Trophoblast cell (in vitro differentiated cells and primary cell): ENCODE data around the gene LDLRAD3.

Source experiments
- DNase-seq, 2 donors: peaks; one replicate each; pipeline ENCODE4 v3.0.0-alpha.2; 2016
- H2AFZ ChIP-seq: 2 replicates; pipeline ENCODE4 v1.6.1; 2013; ENCODE audit warnings: low read length, moderate library complexity, mild to moderate bottlenecking; ENCODE audit not compliant: insufficient read depth, poor library complexity
- H2AK5ac ChIP-seq: 2 replicates; pipeline ENCODE4 v1.6.1; 2013; ENCODE audit warnings: mild to moderate bottlenecking, low read length
- H2BK120ac ChIP-seq: 2 replicates; pipeline ENCODE4 v1.6.1; 2013; ENCODE audit warnings: low read length, mild to moderate bottlenecking, moderate library complexity; ENCODE audit not compliant: insufficient read depth, poor library complexity
- H2BK12ac ChIP-seq: 2 replicates; pipeline ENCODE4 v1.6.1; 2013; ENCODE audit warnings: mild to moderate bottlenecking, low read length, moderate library complexity
- H2BK5ac ChIP-seq: 2 replicates; pipeline ENCODE4 v1.6.1; 2013; ENCODE audit warnings: low read length, low read depth, moderate library complexity, mild to moderate bottlenecking; ENCODE audit not compliant: poor library complexity
- H3K14ac ChIP-seq: 2 replicates; pipeline ENCODE4 v1.6.1; 2013; ENCODE audit warnings: mild to moderate bottlenecking, low read length
- H3K18ac ChIP-seq: 2 replicates; pipeline ENCODE4 v1.6.1; 2013; ENCODE audit warnings: mild to moderate bottlenecking, low read length
- H3K23ac ChIP-seq: 2 replicates; pipeline ENCODE4 v1.6.1; 2013; ENCODE audit warnings: low read length
- H3K27ac ChIP-seq: 2 replicates; pipeline ENCODE4 v1.5.1; 2013; ENCODE audit warnings: low read depth, mild to moderate bottlenecking, inconsistent platforms, low read length, moderate library complexity
- H3K27me3 ChIP-seq: 2 replicates; pipeline ENCODE4 v1.6.1; 2013; ENCODE audit warnings: inconsistent platforms, mild to moderate bottlenecking, low read length, moderate library complexity; ENCODE audit not compliant: insufficient read depth
- H3K36me3 ChIP-seq, 2 experiments: 1 replicate in 1 of 2; 2 replicates in 1 of 2; pipeline ENCODE4 v1.6.1; 2013; ENCODE audit warnings: low read length in 2 of 2, mild to moderate bottlenecking in 2 of 2, moderate library complexity in 1 of 2; ENCODE audit not compliant: insufficient read depth in 2 of 2, control insufficient read depth in 1 of 2
- H3K4ac ChIP-seq: 2 replicates; pipeline ENCODE4 v1.6.1; 2013; ENCODE audit warnings: low read depth, mild to moderate bottlenecking, low read length, moderate library complexity
- H3K4me1 ChIP-seq, 2 experiments: 1 replicate in 1 of 2; 2 replicates in 1 of 2; pipeline ENCODE4 v1.6.1; 2013; ENCODE audit warnings: low read length in 2 of 2, mild to moderate bottlenecking in 2 of 2, moderate library complexity in 1 of 2; ENCODE audit not compliant: insufficient read depth in 2 of 2, control insufficient read depth in 1 of 2
- H3K4me2 ChIP-seq: 2 replicates; pipeline ENCODE4 v1.6.1; 2013; ENCODE audit warnings: inconsistent platforms, mild to moderate bottlenecking, low read length, moderate library complexity
- H3K4me3 ChIP-seq: 2 replicates; pipeline ENCODE4 v1.5.1; 2013; ENCODE audit warnings: mild to moderate bottlenecking, low read depth, low read length, inconsistent platforms
- H3K79me1 ChIP-seq: one replicate; pipeline ENCODE4 v1.6.1; 2013; ENCODE audit warnings: low read length
- H3K79me2 ChIP-seq: 2 replicates; pipeline ENCODE4 v1.6.1; 2013; ENCODE audit warnings: low read length, mild to moderate bottlenecking; ENCODE audit not compliant: control insufficient read depth, insufficient read depth, poor library complexity
- H3K9ac ChIP-seq: 2 replicates; pipeline ENCODE4 v1.6.1; 2013; ENCODE audit warnings: mild to moderate bottlenecking, low read length
- H3K9me3 ChIP-seq: 2 replicates; pipeline ENCODE4 v1.6.1; 2013; ENCODE audit warnings: low read depth, mild to moderate bottlenecking, control low read depth, inconsistent platforms, low read length; ENCODE audit not compliant: insufficient read depth
- H4K12ac ChIP-seq: 2 replicates; pipeline ENCODE4 v1.6.1; 2013; ENCODE audit warnings: low read depth, mild to moderate bottlenecking, low read length, moderate library complexity
- H4K8ac ChIP-seq: 2 replicates; pipeline ENCODE4 v1.6.1; 2013; ENCODE audit warnings: low read depth, mild to moderate bottlenecking, low read length, moderate library complexity
- H4K91ac ChIP-seq: one replicate; pipeline ENCODE4 v1.6.1; 2013; ENCODE audit warnings: low read depth, mild to moderate bottlenecking, low read length, moderate library complexity
- WGBS: extraction: QIAGEN DNeasy Blood & Tissue Kit; methylation state at CpG from one replicate; pipeline ENCODE4 v1.1.7; 2013; ENCODE audit warnings: missing lambda C conversion rate; ENCODE audit not compliant: insufficient read length, insufficient coverage; ENCODE audit errors: extremely low coverage; 5-methylcytosine and 5-hydroxymethylcytosine counted together

The LDLRAD3 gene

DNA sequence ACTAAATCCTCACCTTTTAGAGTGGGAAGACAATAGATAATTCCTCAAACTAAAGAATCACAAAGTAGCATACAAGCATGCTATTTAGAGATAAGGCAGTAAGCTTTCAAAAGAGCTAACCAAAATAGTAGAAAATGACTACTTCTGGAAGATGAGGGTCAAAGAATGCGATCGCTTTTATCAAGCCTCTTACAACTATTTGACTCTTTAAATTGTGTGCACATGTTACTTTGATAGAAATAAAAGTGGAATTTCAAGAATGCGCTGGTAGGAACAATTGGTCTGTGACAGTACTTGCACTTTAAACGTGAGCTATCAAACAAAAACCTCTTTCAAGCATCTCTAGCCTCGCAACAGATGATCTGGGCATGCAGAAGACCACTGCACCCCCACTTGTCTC, 248.1 kb downstream of the LDLRAD3 start:
- Histone ChIP-seq H3K9ac (peak overlapping the region; percentile 12), H3K79me2 (no peaks in the 10 kb centered on the region), H3K79me1 (no peaks in the 10 kb centered on the region), H4K91ac (no peak overlapping the region), H3K4me1 (peaks cover 4 to 7% of the 10 kb centered on the region in 2 experiments), H3K4me2 (no peak overlapping the region), H3K9me3 (no peaks in the 10 kb centered on the region), H3K18ac (no peak overlapping the region), H3K14ac (no peak overlapping the region), H2AK5ac (no peak overlapping the region), H4K12ac (no peak overlapping the region), H2BK5ac (no peak overlapping the region), H3K27ac (no peak overlapping the region), H2AFZ (no peak overlapping the region), H4K8ac (no peak overlapping the region), H2BK12ac (no peak overlapping the region), H2BK120ac (no peak overlapping the region), H3K27me3 (no peaks in the 10 kb centered on the region), H3K23ac (no peak overlapping the region), H3K36me3 (no peaks in the 10 kb centered on the region), H3K4me3 (no peak overlapping the region), H3K4ac (no peak overlapping the region)
- no CpG with 5 or more reads among the region's 5 CpGs for WGBS
- peak; percentile 27 to 88 for DNase-seq

DNA sequence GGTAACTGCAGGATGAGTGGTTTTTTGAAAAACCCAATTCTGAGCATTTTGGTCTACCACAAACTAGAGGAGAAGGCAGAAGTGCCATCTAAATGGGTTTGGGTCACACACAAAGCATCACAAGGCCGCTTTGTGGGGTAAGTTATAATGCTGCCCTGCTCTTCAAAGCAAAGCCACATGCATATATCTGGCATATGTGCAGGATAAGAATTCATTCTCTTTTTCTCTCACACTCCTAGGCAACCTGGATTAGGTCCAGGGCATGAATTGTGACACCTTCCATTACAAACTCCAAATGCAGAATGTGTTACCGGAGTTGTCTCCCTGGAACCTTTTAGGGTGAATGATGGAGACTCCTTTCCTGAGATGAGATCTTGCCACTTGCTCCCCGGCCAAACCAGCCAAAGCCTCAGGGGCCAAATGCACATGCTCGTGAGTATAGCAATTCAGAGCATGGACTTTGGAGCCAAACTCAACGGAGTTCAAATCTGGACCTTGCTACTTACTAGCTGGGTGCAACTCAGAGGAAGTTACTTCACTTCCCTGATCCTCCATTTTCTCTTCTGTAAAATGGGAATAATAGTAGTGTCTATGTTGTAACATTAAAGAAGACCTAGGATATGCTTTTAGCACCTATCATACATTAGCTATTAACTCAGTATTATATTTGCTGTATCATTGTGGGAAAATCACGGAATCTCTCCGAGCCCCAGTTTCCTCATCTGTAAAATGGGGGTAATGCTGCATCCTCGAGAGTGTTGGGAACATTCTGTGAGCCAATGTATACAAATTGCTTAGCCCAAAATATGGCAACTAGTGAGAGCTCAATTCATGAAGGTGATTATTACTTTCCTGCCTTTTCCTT, 248.8 kb downstream of the LDLRAD3 start:
- no peak overlapping the region for H3K23ac ChIP-seq
- H3K14ac ChIP-seq = no peak overlapping the region
- H4K91ac ChIP-seq = no peak overlapping the region
- no peak overlapping the region for H2AFZ ChIP-seq
- no peak overlapping the region for H3K4me2 ChIP-seq
- H3K27me3 ChIP-seq = no peaks in the 10 kb centered on the region
- peaks cover 4 to 7% of the 10 kb centered on the region in 2 experiments for H3K4me1 ChIP-seq
- WGBS = no CpG with 5 or more reads among the region's 8 CpGs
- no peak overlapping the region for H2BK120ac ChIP-seq
- no peaks in the 10 kb centered on the region for H3K9me3 ChIP-seq
- no peak overlapping the region for H2BK5ac ChIP-seq
- no peak overlapping the region for H2BK12ac ChIP-seq
- H3K36me3 ChIP-seq = peaks cover 0 to 3% of the 10 kb centered on the region in 2 experiments
- H4K8ac ChIP-seq = no peak overlapping the region
- no peak overlapping the region for H3K27ac ChIP-seq
- DNase-seq = no peak
- H3K18ac ChIP-seq = no peak overlapping the region
- H3K79me2 ChIP-seq = no peaks in the 10 kb centered on the region
- H3K79me1 ChIP-seq = no peaks in the 10 kb centered on the region
- H3K4me3 ChIP-seq = no peak overlapping the region
- no peak overlapping the region for H3K4ac ChIP-seq
- no peak overlapping the region for H4K12ac ChIP-seq
- H3K9ac ChIP-seq = no peak overlapping the region
- H2AK5ac ChIP-seq = no peak overlapping the region

DNA sequence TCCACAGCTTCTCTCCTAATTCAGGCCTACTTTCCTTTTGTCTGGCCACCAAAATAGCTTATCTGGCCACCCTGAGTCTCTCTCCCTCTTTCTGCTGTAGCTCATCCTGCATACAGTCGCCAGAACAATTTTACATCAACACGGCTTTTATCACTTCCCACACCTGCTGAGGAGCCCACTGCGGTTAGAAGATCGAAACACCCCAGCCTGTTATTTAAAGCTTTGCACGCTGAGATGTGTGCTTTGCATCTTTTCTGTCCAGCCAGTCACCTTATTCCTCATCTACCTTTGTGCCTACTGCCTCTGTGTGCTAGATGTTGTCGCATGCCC, 249.4 kb downstream of the LDLRAD3 start:
- Histone ChIP-seq H4K91ac (no peak overlapping the region), H4K8ac (no peak overlapping the region), H3K4me3 (no peak overlapping the region), H3K9me3 (no peaks in the 10 kb centered on the region), H3K4me1 (peaks cover 4 to 7% of the 10 kb centered on the region in 2 experiments), H3K27me3 (no peaks in the 10 kb centered on the region), H3K79me2 (no peaks in the 10 kb centered on the region), H3K23ac (no peak overlapping the region), H2AFZ (no peak overlapping the region), H3K9ac (peak overlapping the region; percentile 45), H3K4ac (no peak overlapping the region), H2BK120ac (no peak overlapping the region), H3K14ac (no peak overlapping the region), H2BK12ac (no peak overlapping the region), H3K4me2 (no peak overlapping the region), H3K18ac (no peak overlapping the region), H2AK5ac (no peak overlapping the region), H2BK5ac (no peak overlapping the region), H4K12ac (no peak overlapping the region), H3K79me1 (no peaks in the 10 kb centered on the region), H3K36me3 (peaks cover 0 to 3% of the 10 kb centered on the region in 2 experiments), H3K27ac (no peak overlapping the region)
- DNase-seq = no peak
- no CpG with 5 or more reads among the region's 6 CpGs for WGBS

DNA sequence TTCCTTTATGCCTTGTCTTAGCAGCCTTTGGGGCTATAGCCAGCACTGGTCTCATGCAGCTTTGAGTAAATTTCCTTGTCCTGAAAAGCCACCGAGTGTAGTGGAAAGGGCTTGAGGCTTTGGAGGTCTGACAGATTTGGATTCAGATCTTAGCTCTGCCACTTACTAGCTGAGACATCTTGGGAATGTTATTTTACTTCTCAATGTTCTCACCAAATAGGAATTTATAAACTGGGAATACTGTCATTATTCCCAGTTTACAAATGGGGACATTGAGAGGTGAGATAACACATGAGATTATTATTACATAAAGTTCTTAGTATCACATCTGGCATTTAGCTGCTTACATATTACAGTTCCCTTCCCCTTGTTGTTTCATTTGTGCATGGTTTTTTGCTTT, 249.9 kb downstream of the LDLRAD3 start:
- Histone ChIP-seq H2BK120ac (no peak overlapping the region), H3K9me3 (no peaks in the 10 kb centered on the region), H3K4me3 (no peak overlapping the region), H2AFZ (no peak overlapping the region), H4K91ac (no peak overlapping the region), H3K4ac (no peak overlapping the region), H3K27me3 (no peaks in the 10 kb centered on the region), H3K4me2 (no peak overlapping the region), H4K12ac (no peak overlapping the region), H3K79me1 (no peaks in the 10 kb centered on the region), H3K4me1 (peaks cover 4 to 7% of the 10 kb centered on the region in 2 experiments), H2BK5ac (no peak overlapping the region), H2AK5ac (no peak overlapping the region), H3K79me2 (no peaks in the 10 kb centered on the region), H4K8ac (no peak overlapping the region), H3K36me3 (peaks cover 0 to 3% of the 10 kb centered on the region in 2 experiments), H3K27ac (no peak overlapping the region), H3K18ac (no peak overlapping the region), H3K23ac (no peak overlapping the region), H3K14ac (no peak overlapping the region), H2BK12ac (no peak overlapping the region), H3K9ac (no peak overlapping the region)
- no peak for DNase-seq
- WGBS = no CpG with 5 or more reads among the region's 1 CpG
